ENCODE measurements around the gene FMO4. TPM values are rescaled to one million over a fixed set of nuclear protein-coding genes. Genes with fewer than 3 reads are reported as not detected.

FMO4 gene
- total RNA-seq, 1 experiment from 2014 or later = 0.63 TPM

DNA sequence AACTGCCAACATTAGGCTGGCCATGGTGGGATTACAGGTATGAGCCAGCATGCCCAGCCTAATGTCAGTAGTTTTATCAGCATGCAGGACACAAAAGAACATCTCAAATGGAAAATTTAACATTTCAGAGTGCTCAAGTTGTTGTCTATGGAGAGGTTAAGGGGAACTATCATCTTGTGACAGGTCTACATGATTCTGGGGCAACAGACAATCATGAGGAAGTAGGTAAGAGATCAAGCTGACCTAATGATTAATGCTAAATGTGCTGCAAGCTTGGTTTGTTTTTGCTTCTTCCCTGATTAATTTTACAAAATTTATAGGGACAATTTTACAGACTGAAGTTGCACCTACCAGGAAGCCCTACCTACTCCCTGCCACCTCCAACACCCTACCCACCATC, 36.6 kb downstream of the FMO4 start:
- no peak overlapping the region for H3K4me3 Mint-ChIP-seq (ENCODE audit: unreplicated experiment)
- POLR2A ChIA-PET = no interaction called here

DNA sequence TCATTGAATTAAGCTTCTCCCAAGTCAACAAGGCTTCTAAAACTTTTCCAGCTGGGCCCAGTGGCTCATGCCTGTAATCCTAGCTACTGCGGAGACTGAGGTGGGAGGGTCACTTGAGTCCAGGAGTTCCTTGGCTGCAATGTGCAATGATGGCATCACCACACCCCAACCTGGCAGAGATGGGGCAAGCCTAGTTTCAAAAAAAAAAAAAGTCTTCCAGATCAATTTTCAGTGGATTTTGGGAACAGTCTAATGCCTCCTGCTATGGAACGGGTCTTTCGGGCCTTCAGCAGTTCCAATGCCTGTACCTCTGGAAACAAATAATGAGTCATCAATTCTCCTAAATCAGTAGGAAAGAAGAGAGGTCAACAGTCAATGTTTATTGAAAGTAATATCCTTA, 38.0 kb downstream of the FMO4 start:
- Mint-ChIP-seq H3K4me3 (ENCODE audit: unreplicated experiment) (no peak overlapping the region), H3K27ac (ENCODE audit: low read depth, unreplicated experiment) (no peak overlapping the region), H3K36me3 (ENCODE audit: insufficient read depth, unreplicated experiment) (no peaks in the 10 kb centered on the region), H3K9me3 (ENCODE audit: unreplicated experiment) (no peaks in the 10 kb centered on the region), H3K27me3 (ENCODE audit: insufficient read depth, unreplicated experiment) (no peaks in the 10 kb centered on the region), H3K4me1 (ENCODE audit: insufficient read depth, unreplicated experiment) (no peaks in the 10 kb centered on the region)
- ChIA-PET CTCF (interaction anchor here (0.6 to 1.8 kb wide), 5 partner anchors 10 to 133 kb away, joined by 3 to 9 read pairs (median 5); partner anchors contain the start of gene FMO4), POLR2A (no interaction called here)
- TF ChIP-seq, protein P1, sequence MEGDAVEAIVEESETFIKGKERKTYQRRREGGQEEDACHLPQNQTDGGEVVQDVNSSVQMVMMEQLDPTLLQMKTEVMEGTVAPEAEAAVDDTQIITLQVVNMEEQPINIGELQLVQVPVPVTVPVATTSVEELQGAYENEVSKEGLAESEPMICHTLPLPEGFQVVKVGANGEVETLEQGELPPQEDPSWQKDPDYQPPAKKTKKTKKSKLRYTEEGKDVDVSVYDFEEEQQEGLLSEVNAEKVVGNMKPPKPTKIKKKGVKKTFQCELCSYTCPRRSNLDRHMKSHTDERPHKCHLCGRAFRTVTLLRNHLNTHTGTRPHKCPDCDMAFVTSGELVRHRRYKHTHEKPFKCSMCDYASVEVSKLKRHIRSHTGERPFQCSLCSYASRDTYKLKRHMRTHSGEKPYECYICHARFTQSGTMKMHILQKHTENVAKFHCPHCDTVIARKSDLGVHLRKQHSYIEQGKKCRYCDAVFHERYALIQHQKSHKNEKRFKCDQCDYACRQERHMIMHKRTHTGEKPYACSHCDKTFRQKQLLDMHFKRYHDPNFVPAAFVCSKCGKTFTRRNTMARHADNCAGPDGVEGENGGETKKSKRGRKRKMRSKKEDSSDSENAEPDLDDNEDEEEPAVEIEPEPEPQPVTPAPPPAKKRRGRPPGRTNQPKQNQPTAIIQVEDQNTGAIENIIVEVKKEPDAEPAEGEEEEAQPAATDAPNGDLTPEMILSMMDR (IDR thresholded peaks at IDR 0.05; ENCODE audit: unreplicated experiment) = no peak
- no TSS peak for BruUV-seq (replicated peaks)
- no peak for DNase-seq (ENCODE audit: unreplicated experiment)
- intact Hi-C loops (cut with micrococcal nuclease) = no loop called here

More for the DNA sequence above, 36.6 kb downstream of the FMO4 start:
- no peak overlapping the region for H3K27ac Mint-ChIP-seq (ENCODE audit: low read depth, unreplicated experiment)
- no peaks in the 10 kb centered on the region for H3K36me3 Mint-ChIP-seq (ENCODE audit: insufficient read depth, unreplicated experiment)
- H3K9me3 Mint-ChIP-seq (ENCODE audit: unreplicated experiment) = no peaks in the 10 kb centered on the region
- TF ChIP-seq, protein P1 (IDR thresholded peaks at IDR 0.05; ENCODE audit: unreplicated experiment) = no peak
- DNase-seq (ENCODE audit: unreplicated experiment) = no peak
- intact Hi-C loops (cut with micrococcal nuclease) = no loop called here
- H3K27me3 Mint-ChIP-seq (ENCODE audit: insufficient read depth, unreplicated experiment) = no peaks in the 10 kb centered on the region
- no TSS peak for BruUV-seq (replicated peaks)
- CTCF ChIA-PET = interaction anchor here (0.7 to 1.9 kb wide), 3 partner anchors 13 to 141 kb away, joined by 3 to 5 read pairs (median 4); no protein-coding TSS in a partner anchor
- no peaks in the 10 kb centered on the region for H3K4me1 Mint-ChIP-seq (ENCODE audit: insufficient read depth, unreplicated experiment)

DNA sequence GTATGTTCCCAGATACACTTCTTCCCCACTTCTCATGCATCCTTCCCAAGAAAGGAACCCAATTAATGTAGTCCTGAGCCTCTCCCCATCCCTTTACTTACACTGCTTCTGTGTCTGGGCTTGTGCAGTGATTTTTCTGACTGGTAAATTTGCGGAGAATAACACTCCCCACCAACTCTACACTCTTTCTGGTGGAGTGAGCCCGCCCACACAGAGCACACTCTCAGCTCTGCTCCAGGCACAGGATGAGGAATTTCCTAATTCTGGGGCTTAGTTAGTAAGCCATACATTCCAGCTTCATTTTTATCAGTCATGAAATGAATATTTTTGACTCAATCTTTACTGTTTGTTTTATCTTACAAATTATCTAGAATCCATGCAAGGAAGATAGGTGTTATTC, 38.6 kb downstream of the FMO4 start:
- no TSS peak for BruUV-seq (replicated peaks)
- TF ChIP-seq, protein P1 (IDR thresholded peaks at IDR 0.05; ENCODE audit: unreplicated experiment) = no peak
- no peaks in the 10 kb centered on the region for H3K27me3 Mint-ChIP-seq (ENCODE audit: insufficient read depth, unreplicated experiment)
- POLR2A ChIA-PET = no interaction called here
- H3K9me3 Mint-ChIP-seq (ENCODE audit: unreplicated experiment) = no peaks in the 10 kb centered on the region
- no peak overlapping the region for H3K4me3 Mint-ChIP-seq (ENCODE audit: unreplicated experiment)
- no peak overlapping the region for H3K27ac Mint-ChIP-seq (ENCODE audit: low read depth, unreplicated experiment)
- DNase-seq (ENCODE audit: unreplicated experiment) = no peak
- H3K36me3 Mint-ChIP-seq (ENCODE audit: insufficient read depth, unreplicated experiment) = no peaks in the 10 kb centered on the region
- CTCF ChIA-PET = interaction anchor here (0.6 to 1.8 kb wide), 7 partner anchors 10 to 160 kb away, joined by 3 to 9 read pairs (median 4); partner anchors contain the start of gene FMO4
- intact Hi-C loops (cut with micrococcal nuclease) = no loop called here
- no peaks in the 10 kb centered on the region for H3K4me1 Mint-ChIP-seq (ENCODE audit: insufficient read depth, unreplicated experiment)

DNA sequence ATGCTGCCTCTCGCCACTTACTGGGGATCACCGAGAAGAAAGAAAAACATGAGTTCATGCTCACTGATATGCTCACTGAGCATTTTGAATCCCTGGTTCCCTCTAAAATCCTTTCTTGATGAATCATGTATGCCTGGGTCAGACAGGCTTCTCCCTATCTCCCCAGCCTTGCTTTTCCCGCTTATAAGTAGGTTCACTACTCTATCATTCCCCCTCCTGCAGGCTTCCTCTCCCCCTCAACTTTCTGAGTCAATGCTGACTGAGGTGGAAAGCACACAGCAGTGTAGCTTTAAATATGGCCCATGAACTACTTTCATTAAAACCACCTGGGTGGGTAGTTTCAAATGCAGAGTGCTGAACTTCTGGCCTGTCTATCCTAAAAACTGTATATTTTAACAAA, 41.7 kb downstream of the FMO4 start:
- no peaks in the 10 kb centered on the region for H3K4me1 Mint-ChIP-seq (ENCODE audit: insufficient read depth, unreplicated experiment)
- ChIA-PET POLR2A (no interaction called here), CTCF (interaction anchor here (1.8 kb wide), 1 partner anchor 110 kb away, joined by 7 read pairs; no protein-coding TSS in a partner anchor)
- TF ChIP-seq, protein P1 (IDR thresholded peaks at IDR 0.05; ENCODE audit: unreplicated experiment) = no peak
- BruUV-seq (replicated peaks) = no TSS peak
- H3K27me3 Mint-ChIP-seq (ENCODE audit: insufficient read depth, unreplicated experiment) = peaks cover 5% of the 10 kb centered on the region
- no peak overlapping the region for H3K4me3 Mint-ChIP-seq (ENCODE audit: unreplicated experiment)
- H3K36me3 Mint-ChIP-seq (ENCODE audit: insufficient read depth, unreplicated experiment) = no peaks in the 10 kb centered on the region
- H3K9me3 Mint-ChIP-seq (ENCODE audit: unreplicated experiment) = no peaks in the 10 kb centered on the region
- intact Hi-C loops (cut with micrococcal nuclease) = no loop called here
- no peak for DNase-seq (ENCODE audit: unreplicated experiment)
- no peak overlapping the region for H3K27ac Mint-ChIP-seq (ENCODE audit: low read depth, unreplicated experiment)

Data from MCF 10A (cell line).